CD4-positive, alpha-beta T cell treated with Interferon alpha-2 for 1 hour (primary cell): ENCODE results near the gene MYL3.

ENCODE experiments used
- DNase-seq, 2 donors: peaks; one replicate each; pipeline ENCODE4 v3.0.0-alpha.2; 2020 to 2022

The MYL3 gene

GRCh38 chr3:46864061-46864881 lies 1.0 kb upstream of the MYL3 start:
- no peak for DNase-seq

- no peak for DNase-seq
These were observed 747 bp downstream of the MYL3 start for GRCh38 chr3:46862369-46863025.

- no peak for DNase-seq
These were observed 1.5 kb downstream of the MYL3 start for GRCh38 chr3:46861605-46862368.

- no peak for DNase-seq
These were observed 2.2 kb downstream of the MYL3 start for GRCh38 chr3:46860810-46861604.

GRCh38 chr3:46860017-46860809 lies 3.0 kb downstream of the MYL3 start:
- no peak for DNase-seq

GRCh38 chr3:46859001-46859710 lies 4.1 kb downstream of the MYL3 start:
- no peak for DNase-seq

- no peak for DNase-seq
These were observed 4.8 kb downstream of the MYL3 start for GRCh38 chr3:46858456-46858855.

- no peak for DNase-seq
These were observed 5.5 kb downstream of the MYL3 start for GRCh38 chr3:46857485-46858341.

GRCh38 chr3:46856576-46857471 lies 6.4 kb downstream of the MYL3 start:
- DNase-seq = no peak

GRCh38 chr3:46854555-46854991 lies 8.7 kb downstream of the MYL3 start:
- DNase-seq = no peak

- DNase-seq = no peak
These were observed 9.5 kb downstream of the MYL3 start for GRCh38 chr3:46853441-46854415.

- DNase-seq = no peak
These were observed 10.3 kb downstream of the MYL3 start for GRCh38 chr3:46852839-46853355.

- no peak for DNase-seq
These were observed 10.9 kb downstream of the MYL3 start for GRCh38 chr3:46852334-46852720.

- DNase-seq = no peak
These were observed 11.6 kb downstream of the MYL3 start for GRCh38 chr3:46851364-46852333.

- no peak for DNase-seq
These were observed 12.8 kb downstream of the MYL3 start for GRCh38 chr3:46850468-46850779.

GRCh38 chr3:46849686-46850467 lies 13.4 kb downstream of the MYL3 start:
- DNase-seq = no peak
